VCaP (cell line): ENCODE data around the gene TRIM36.

Experiments used
- H3K27ac ChIP-seq: fragments of 450-650 bp; 2 replicates; pipeline ENCODE4 v1.5.1; 2017
- TF ChIP-seq, protein P1 (sequence below): fragments of 450-650 bp; conservative IDR thresholded peaks from 2 replicates; pipeline ENCODE4 v1.5.1; 2017; ENCODE audit warnings: mild to moderate bottlenecking, moderate library complexity

Gene TRIM36

GRCh38 chr5:115192098-115192497, 22.4 kb upstream of the TRIM36 start:
- no peak overlapping the region for H3K27ac ChIP-seq
- TF ChIP-seq, protein P1, sequence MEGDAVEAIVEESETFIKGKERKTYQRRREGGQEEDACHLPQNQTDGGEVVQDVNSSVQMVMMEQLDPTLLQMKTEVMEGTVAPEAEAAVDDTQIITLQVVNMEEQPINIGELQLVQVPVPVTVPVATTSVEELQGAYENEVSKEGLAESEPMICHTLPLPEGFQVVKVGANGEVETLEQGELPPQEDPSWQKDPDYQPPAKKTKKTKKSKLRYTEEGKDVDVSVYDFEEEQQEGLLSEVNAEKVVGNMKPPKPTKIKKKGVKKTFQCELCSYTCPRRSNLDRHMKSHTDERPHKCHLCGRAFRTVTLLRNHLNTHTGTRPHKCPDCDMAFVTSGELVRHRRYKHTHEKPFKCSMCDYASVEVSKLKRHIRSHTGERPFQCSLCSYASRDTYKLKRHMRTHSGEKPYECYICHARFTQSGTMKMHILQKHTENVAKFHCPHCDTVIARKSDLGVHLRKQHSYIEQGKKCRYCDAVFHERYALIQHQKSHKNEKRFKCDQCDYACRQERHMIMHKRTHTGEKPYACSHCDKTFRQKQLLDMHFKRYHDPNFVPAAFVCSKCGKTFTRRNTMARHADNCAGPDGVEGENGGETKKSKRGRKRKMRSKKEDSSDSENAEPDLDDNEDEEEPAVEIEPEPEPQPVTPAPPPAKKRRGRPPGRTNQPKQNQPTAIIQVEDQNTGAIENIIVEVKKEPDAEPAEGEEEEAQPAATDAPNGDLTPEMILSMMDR, result no peak

GRCh38 chr5:115191474-115192031, 21.8 kb upstream of the TRIM36 start:
- TF ChIP-seq, protein P1, result no peak
- H3K27ac ChIP-seq, result no peak overlapping the region

DNA sequence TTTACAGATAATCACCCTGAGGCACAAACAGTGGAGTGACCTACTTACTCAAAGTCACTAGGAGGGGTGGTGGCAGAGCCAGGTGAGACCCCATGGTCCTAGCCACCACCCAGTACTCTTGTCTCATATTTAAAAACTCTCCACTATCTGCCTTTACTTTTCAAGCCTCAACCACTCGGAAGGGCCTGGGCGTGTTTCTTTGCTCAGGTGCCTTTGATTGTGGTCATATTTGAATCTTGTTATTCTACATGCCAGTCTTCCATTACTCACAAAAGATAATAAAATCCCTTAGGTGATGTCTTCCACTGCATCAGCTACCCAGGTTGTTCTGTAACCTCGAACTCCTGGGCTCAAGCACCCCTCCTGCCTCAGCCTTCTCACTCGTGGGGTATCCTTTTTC, 20.7 kb upstream of the TRIM36 start:
- H3K27ac ChIP-seq, result no peak overlapping the region
- TF ChIP-seq, protein P1, result no peak

DNA sequence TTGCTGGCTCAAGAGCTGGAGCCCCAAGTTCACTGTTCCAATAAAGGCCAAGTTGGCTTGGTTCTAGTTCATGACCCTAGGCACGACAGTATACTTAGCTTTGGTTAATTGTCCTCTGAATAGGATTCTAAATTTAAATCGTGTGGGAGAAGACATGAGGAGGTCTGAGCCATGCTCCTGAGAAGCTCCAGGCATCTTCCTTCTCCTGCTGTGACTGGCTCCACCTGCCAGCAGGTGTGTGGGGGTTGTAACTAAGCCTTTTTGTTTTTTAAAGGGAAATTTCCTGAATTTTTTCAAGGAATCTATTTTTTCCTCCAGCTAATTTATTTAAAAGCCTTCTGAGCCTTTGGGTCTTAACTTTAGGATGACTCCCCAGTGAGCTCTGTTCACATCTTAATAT, 20.2 kb upstream of the TRIM36 start:
- TF ChIP-seq, protein P1, result no peak
- no peak overlapping the region for H3K27ac ChIP-seq

- TF ChIP-seq, protein P1, result no peak
Observed at GRCh38 chr5:115186794-115187193, 17.1 kb upstream of the TRIM36 start.

GRCh38 chr5:115184770-115185169, 15.1 kb upstream of the TRIM36 start:
- TF ChIP-seq, protein P1, result no peak

More at GRCh38 chr5:115186794-115187193, 17.1 kb upstream of the TRIM36 start:
- H3K27ac ChIP-seq, result peak overlapping the region; percentile 45

DNA sequence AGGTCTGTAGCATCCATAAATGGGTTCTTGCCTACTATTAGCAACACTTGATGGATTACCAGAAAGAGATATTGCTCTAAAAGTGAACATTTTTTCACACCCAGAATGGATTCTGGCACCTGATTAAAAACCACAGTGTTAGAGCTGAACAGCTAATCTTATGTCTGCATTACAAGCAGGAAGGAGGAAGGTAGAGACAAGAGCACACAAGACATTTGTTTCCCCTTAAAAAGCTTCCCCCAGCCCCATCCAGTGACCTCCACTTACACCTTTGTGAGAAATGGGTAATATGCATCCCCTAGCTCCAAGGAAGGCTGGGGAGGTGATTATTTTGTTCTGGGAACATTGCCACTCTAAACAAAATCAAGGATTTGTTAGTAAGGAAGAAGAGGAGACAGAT, 12.0 kb upstream of the TRIM36 start:
- TF ChIP-seq, protein P1, result no peak
- H3K27ac ChIP-seq, result no peak overlapping the region

More at GRCh38 chr5:115184770-115185169, 15.1 kb upstream of the TRIM36 start:
- H3K27ac ChIP-seq, result no peak overlapping the region
